Karpas-422 (cell line): ENCODE data around the gene CCL4L2. TPM values are rescaled to one million over a fixed set of nuclear protein-coding genes. Genes with fewer than 3 reads are reported as not detected.
"Not testable (repeated sequence)": the region's sequence is repeated elsewhere in the genome, so short reads cannot be mapped to it uniquely, and the experiment has no call there.

Experiments used
- DNase-seq: peaks from one replicate; pipeline ENCODE4 v3.0.0-alpha.2; 2015
- H2AFZ ChIP-seq: fragments of 200-600 bp; sonication (generic); 2 replicates; pipeline ENCODE4 v1.6.1; 2014; ENCODE audit warnings: antibody characterized with exemption, low read length, mixed read lengths
- H3K27ac ChIP-seq: fragments of 200-600 bp; sonication (generic); 2 replicates; pipeline ENCODE4 v1.5.1; 2014; ENCODE audit warnings: mild to moderate bottlenecking, low read length, moderate library complexity
- H3K27me3 ChIP-seq: fragments of 200-600 bp; sonication (generic); 2 replicates; pipeline ENCODE4 v1.6.1; 2014; ENCODE audit warnings: low read length, mixed read lengths
- H3K36me3 ChIP-seq: fragments of 200-600 bp; sonication (generic); 2 replicates; pipeline ENCODE4 v1.6.1; 2014; ENCODE audit warnings: low read length, mixed read lengths; ENCODE audit not compliant: insufficient read depth
- H3K4me1 ChIP-seq: fragments of 200-600 bp; sonication (generic); 2 replicates; pipeline ENCODE4 v1.6.1; 2014; ENCODE audit warnings: mild to moderate bottlenecking, low read length, mixed read lengths
- H3K4me2 ChIP-seq: fragments of 200-600 bp; sonication (generic); 2 replicates; pipeline ENCODE4 v1.6.1; 2014; ENCODE audit warnings: low read length, low read depth, mild to moderate bottlenecking; ENCODE audit not compliant: poor library complexity, severe bottlenecking
- H3K4me3 ChIP-seq: fragments of 200-600 bp; sonication (generic); 2 replicates; pipeline ENCODE4 v1.5.1; 2014; ENCODE audit warnings: mild to moderate bottlenecking, antibody characterized with exemption, low read length, mixed read lengths
- H3K79me2 ChIP-seq: fragments of 200-600 bp; sonication (generic); 2 replicates; pipeline ENCODE4 v1.6.1; 2014; ENCODE audit warnings: mild to moderate bottlenecking, low read length, mixed read lengths
- H3K9ac ChIP-seq: fragments of 200-600 bp; sonication (generic); 2 replicates; pipeline ENCODE4 v1.6.0; 2014; ENCODE audit warnings: low read length
- H3K9me2 ChIP-seq: fragments of 200-600 bp; sonication (generic), shearing (Covaris generic); replicated peaks from 2 replicates; pipeline ENCODE4 v1.6.0; 2014; ENCODE audit warnings: mild to moderate bottlenecking, low read length, moderate library complexity; ENCODE audit not compliant: insufficient read depth
- H3K9me3 ChIP-seq: fragments of 300-700, 200-600 bp; sonication (generic); 2 replicates; pipeline ENCODE4 v1.6.1; 2014; ENCODE audit warnings: low read length, mixed read lengths
- H4K20me1 ChIP-seq: fragments of 200-600 bp; sonication (generic); 2 replicates; pipeline ENCODE4 v1.6.1; 2014; ENCODE audit warnings: mild to moderate bottlenecking, antibody characterized with exemption, low read length, low read depth; ENCODE audit not compliant: insufficient read depth
- total RNA-seq: library from RNA; depleted of rRNA; stranded (reverse); fragments of >200 nt; shearing (Covaris generic); gene quantifications from 2 replicates; pipeline ENCODE4 v1.2.3, GENCODE V29; 2014; ENCODE audit warnings: low replicate concordance

The CCL4L2 gene
- total RNA-seq, 1 experiment from 2014 or later, result 14.9 TPM

DNA sequence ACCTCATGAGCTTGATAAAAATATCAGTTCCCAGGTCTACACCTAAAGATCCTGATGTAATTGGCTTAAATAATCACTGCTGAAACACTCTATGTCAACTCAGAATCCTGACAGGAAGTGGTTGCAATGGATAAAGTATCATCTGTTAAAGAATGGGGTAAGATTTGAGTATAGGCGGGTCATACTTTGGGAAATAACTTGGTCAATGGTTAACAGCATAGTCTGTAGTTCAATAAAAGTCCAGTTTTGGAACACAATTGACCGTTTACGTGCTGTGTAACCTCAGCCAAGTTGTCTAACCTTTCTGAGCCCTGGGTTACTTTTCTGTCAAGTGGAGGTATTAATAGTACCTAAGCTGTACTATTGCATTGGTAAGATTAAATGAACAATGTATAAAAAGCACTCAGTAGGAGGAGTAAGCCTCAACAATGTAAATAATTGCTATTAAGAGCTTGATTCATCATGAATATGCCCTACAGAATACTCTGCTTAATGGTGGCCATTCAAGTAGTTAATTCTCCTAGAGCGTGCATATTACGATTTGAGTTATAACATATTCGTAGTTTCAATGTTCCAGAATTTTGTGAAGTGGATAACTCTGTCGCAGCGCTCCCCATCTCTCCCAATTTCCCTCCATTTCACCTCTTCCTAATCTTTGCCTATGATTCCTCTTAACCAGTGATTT lies 16.6 kb upstream of the CCL4L2 start:
- not testable (repeated sequence) for H3K9ac ChIP-seq, H3K27me3 ChIP-seq, H3K4me2 ChIP-seq, H3K4me3 ChIP-seq, H4K20me1 ChIP-seq, H3K27ac ChIP-seq, H3K79me2 ChIP-seq, H3K9me2 ChIP-seq, H3K36me3 ChIP-seq, H2AFZ ChIP-seq, H3K9me3 ChIP-seq
- peak; percentile 34 for DNase-seq
- peaks cover 50% of the 10 kb centered on the region for H3K4me1 ChIP-seq

DNA sequence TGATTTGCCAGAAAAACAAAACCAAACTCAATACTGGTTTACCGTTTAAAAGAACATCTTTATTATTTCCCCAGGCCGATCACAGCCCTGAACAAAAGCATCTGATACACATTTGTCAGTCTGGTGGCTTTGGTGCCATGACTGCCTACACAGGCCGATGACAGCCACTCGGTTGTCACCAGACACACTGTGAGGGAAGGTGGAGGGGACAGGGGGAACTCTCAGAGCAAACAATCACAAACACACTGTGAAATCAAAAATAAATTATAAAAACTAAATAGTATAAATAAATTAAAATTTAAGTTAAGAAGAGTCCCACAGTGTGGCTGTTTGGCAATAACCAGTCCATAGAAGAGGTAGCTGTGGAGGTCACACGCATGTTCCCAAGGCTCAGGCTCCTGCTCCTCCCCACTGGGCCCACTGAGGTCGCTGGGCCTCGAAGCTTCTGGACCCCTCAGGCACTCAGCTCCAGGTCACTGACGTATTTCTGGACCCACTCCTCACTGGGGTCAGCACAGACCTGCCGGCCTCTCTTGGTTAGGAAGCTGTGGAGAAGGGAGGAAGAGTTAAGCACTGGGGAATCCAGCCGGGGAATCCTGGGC lies 15.9 kb upstream of the CCL4L2 start:
- not testable (repeated sequence) for H3K36me3 ChIP-seq, H3K79me2 ChIP-seq, H3K9me2 ChIP-seq, H3K4me2 ChIP-seq, H3K27ac ChIP-seq, H2AFZ ChIP-seq, H3K4me3 ChIP-seq, H3K9me3 ChIP-seq, H3K27me3 ChIP-seq, H3K9ac ChIP-seq, H4K20me1 ChIP-seq
- DNase-seq, result peak; percentile 33
- peaks cover 51% of the 10 kb centered on the region for H3K4me1 ChIP-seq

DNA sequence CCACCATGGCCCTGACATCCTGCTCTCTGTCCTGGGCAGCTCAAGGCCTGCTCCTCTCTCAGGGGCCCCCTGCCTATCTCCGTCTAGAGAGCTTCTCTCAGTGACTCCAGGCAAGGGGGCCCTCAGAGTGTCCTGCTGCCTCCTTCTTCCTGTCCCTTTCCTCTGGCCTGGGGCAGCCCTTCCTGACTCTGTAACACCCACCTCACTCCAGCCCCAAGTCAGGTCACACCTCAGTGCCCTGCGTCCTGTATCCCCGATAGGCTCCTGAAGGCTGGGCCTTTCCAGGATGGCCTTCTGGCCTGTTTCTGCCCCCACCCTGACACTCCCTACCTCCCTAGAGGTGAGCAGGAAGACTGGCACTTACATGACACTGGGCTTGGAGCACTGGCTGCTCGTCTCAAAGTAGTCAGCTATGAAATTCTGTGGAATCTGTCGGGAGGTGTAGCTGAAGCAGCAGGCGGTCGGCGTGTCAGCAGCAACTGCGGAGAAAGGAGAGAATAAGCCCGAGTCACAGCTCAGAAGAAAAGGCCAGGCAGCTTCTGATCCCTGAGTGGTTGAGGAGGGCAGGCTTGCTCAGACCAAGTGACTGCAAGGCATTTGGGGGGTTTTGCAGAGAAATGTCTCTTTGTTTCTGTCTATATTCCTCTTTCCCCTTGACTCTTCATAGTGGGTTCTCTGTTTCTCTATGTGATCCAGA lies 15.3 kb upstream of the CCL4L2 start:
- Histone ChIP-seq H3K36me3 (no peaks in the 10 kb centered on the region), H2AFZ (no peak overlapping the region), H3K9me2 (no peaks in the 10 kb centered on the region), H3K9me3 (no peaks in the 10 kb centered on the region), H3K9ac (no peak overlapping the region; the same call in 1 of the 2 replicates), H3K27ac (no peak overlapping the region), H3K4me3 (no peak overlapping the region), H4K20me1 (no peaks in the 10 kb centered on the region), H3K79me2 (no peaks in the 10 kb centered on the region), H3K4me2 (no peak overlapping the region), H3K4me1 (peaks cover 51% of the 10 kb centered on the region), H3K27me3 (no peaks in the 10 kb centered on the region)
- DNase-seq, result peak; percentile 35

DNA sequence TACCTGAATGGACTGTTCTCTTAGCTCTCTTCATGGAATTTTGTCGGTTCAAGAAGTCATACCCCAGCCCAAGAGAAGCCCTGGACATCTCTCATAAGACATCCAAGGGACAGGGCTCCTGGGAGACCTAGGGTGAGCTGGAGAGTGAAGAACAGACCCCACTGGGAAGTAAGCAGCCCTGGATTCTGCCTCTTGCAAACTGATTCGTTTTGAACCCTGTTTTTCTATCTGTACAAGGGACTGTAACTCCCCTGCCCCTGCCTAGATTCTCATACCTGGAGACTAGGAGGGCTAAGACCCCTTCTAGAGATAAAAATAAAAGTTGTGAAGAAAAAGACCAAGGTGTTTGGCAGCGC lies 14.8 kb upstream of the CCL4L2 start:
- Histone ChIP-seq H3K79me2 (no peaks in the 10 kb centered on the region), H3K27me3 (no peaks in the 10 kb centered on the region), H3K27ac (no peak overlapping the region), H3K9ac (peak overlapping the region; percentile 29), H2AFZ (0 out of 2 replicates have a peak overlapping the region, but pooled peaks have one; percentile 47), H3K4me1 (peaks cover 51% of the 10 kb centered on the region), H3K4me2 (peak overlapping the region; percentile 78), H3K4me3 (no peak overlapping the region; the same call in 1 of the 2 replicates), H3K36me3 (no peaks in the 10 kb centered on the region), H3K9me3 (no peaks in the 10 kb centered on the region), H4K20me1 (no peaks in the 10 kb centered on the region), H3K9me2 (no peaks in the 10 kb centered on the region)
- peak; percentile 41 for DNase-seq

DNA sequence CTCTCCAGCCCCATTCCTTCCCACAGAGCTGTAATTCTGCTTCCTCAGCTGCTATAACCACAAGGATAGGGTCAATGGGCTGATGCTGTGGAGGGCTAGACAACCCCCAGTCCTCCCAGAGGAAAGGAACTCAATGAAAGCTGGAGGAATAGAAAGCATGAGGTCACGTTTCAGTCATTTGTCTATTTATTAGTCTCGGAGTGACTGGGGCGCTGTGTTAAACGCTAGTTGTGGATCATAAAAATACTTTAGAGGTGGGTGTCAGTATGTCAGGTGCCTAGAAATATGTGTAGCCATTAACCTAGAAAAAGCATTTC lies 13.5 kb upstream of the CCL4L2 start:
- Histone ChIP-seq H3K36me3 (no peaks in the 10 kb centered on the region), H2AFZ (peak overlapping the region; percentile 32; the same call in 1 of the 2 replicates), H3K9ac (peak overlapping the region; percentile 33), H3K27ac (peak overlapping the region; percentile 61), H3K79me2 (no peaks in the 10 kb centered on the region), H3K9me3 (no peaks in the 10 kb centered on the region), H3K9me2 (no peaks in the 10 kb centered on the region), H4K20me1 (no peaks in the 10 kb centered on the region), H3K4me1 (peaks cover 54% of the 10 kb centered on the region), H3K4me3 (peak overlapping the region; percentile 55), H3K27me3 (no peaks in the 10 kb centered on the region), H3K4me2 (peak overlapping the region; percentile 78)
- DNase-seq, result peak; percentile 49

DNA sequence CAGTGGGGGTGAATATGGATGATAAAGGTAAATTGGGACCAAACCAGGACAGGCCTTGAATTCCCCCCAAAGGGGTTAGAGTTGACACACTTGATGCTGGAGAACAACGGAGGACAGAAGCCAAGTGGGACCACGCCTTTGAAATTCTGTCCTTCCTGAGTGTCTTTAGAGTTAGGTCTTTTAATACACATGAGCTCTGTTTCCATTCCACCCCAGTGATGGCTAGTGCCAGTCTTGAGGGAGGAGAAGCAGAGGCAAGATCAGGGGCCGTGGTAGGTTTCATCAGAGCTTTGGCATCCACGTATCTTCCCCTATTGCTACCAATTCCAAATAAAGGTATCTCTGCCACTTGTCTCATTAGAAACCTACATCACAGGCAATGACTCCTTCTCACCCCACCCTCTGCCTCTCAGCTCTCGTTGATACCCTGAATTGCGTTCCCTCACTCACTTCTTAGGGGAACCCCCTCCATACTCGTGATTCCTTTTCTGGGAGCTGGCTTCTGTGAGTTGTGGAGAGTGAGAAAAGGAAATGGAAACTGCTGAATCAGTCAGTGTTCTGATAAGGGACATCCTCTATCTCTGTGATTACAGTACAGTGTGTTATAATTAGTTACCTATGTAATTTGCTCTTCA lies 11.9 kb upstream of the CCL4L2 start:
- Histone ChIP-seq H3K36me3 (no peaks in the 10 kb centered on the region), H3K4me2 (no peak overlapping the region), H4K20me1 (no peaks in the 10 kb centered on the region), H3K79me2 (no peaks in the 10 kb centered on the region), H3K9ac (no peak overlapping the region), H3K9me2 (no peaks in the 10 kb centered on the region), H3K4me3 (no peak overlapping the region), H3K9me3 (no peaks in the 10 kb centered on the region), H2AFZ (no peak overlapping the region), H3K4me1 (peaks cover 64% of the 10 kb centered on the region), H3K27me3 (no peaks in the 10 kb centered on the region), H3K27ac (no peak overlapping the region)
- DNase-seq, result peak; percentile 39

DNA sequence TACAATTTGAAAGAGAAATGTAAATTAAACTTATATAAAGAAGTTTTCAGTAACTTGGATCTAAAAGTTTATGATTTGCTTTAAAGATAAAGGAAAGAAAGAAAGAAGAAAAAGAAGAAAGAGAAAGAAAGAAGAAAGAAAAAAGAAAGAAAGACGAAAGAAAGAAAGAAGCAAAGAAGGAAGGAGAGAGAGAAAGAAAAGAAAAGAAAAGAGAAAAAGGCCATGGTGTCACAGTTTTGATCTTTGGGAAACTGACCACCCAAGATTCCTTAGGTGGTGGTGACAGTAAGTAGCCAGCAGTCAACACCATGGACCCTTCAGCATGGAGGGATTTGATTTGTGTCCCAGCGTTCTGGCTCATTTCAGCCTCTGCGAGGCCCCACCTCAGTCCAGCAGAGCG lies 9.8 kb upstream of the CCL4L2 start:
- H3K4me2 ChIP-seq, H3K9me3 ChIP-seq, H3K27ac ChIP-seq, H3K9ac ChIP-seq, H3K36me3 ChIP-seq, H4K20me1 ChIP-seq, H3K9me2 ChIP-seq, H3K79me2 ChIP-seq, H2AFZ ChIP-seq, H3K27me3 ChIP-seq, H3K4me3 ChIP-seq: not testable (repeated sequence)
- peaks cover 71% of the 10 kb centered on the region for H3K4me1 ChIP-seq
- DNase-seq, result peak; percentile 11

DNA sequence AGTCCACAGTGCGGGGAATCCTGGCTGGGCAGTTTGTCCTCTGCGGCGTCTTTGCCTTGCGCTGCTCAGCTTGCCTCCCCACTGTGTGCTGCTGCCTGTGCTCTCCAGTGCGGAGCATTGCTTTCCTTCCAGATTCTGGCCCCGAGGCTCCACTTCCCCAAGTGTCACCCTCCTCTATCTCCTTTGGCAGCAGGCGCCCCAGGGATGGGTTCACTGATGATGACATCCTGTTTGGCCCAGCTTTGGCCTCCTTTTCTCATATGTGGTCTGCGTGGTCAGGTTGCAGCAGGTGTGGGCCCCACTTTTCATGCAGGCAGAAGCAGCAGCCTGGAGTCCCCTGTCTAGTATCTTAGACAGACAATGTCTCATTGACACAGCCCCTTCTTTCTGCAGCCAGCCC lies 9.4 kb upstream of the CCL4L2 start:
- peaks cover 71% of the 10 kb centered on the region for H3K4me1 ChIP-seq
- H3K4me3 ChIP-seq, H3K4me2 ChIP-seq: not testable (repeated sequence)

More for the DNA sequence above, 9.4 kb upstream of the CCL4L2 start:
- H3K36me3 ChIP-seq, H3K27me3 ChIP-seq, H4K20me1 ChIP-seq, H3K9ac ChIP-seq, H3K79me2 ChIP-seq, H2AFZ ChIP-seq, H3K9me2 ChIP-seq, H3K9me3 ChIP-seq, H3K27ac ChIP-seq: not testable (repeated sequence)
- peak; percentile 39 for DNase-seq
